ENCODE data around the gene HIF1AN.

The HIF1AN gene

GRCh38 chr10:100535715-100536353 lies at the start of gene HIF1AN:
TSS of gene HIF1AN (plus strand) at chr10:100535943. CDS start at chr10:100535959, 16 bp downstream.
- DNase-seq: peak; percentile 89 to 93

GRCh38 chr10:100487529-100487928 lies 48.2 kb upstream of the HIF1AN start:
- no peak for DNase-seq

GRCh38 chr10:100489396-100489795 lies 46.3 kb upstream of the HIF1AN start:
- no peak for DNase-seq

- no peak for DNase-seq
These were observed 45.2 kb upstream of the HIF1AN start for GRCh38 chr10:100490531-100490930.

GRCh38 chr10:100496567-100496966 lies 39.2 kb upstream of the HIF1AN start:
- no peak for DNase-seq

GRCh38 chr10:100498059-100498458 lies 37.7 kb upstream of the HIF1AN start:
- no peak for DNase-seq

- no peak for DNase-seq
These were observed 34.3 kb upstream of the HIF1AN start for GRCh38 chr10:100501423-100501822.

- DNase-seq: no peak
These were observed 32.7 kb upstream of the HIF1AN start for GRCh38 chr10:100502926-100503494.

GRCh38 chr10:100504096-100504495 lies 31.6 kb upstream of the HIF1AN start:
- no peak for DNase-seq

GRCh38 chr10:100505164-100505563 lies 30.6 kb upstream of the HIF1AN start:
- no peak for DNase-seq

GRCh38 chr10:100506596-100507356 lies 29.0 kb upstream of the HIF1AN start:
- DNase-seq: no peak

GRCh38 chr10:100507357-100507732 lies 28.4 kb upstream of the HIF1AN start:
- no peak for DNase-seq

- DNase-seq: no peak
These were observed 27.5 kb upstream of the HIF1AN start for GRCh38 chr10:100508266-100508665.

GRCh38 chr10:100508691-100509150 lies 27.0 kb upstream of the HIF1AN start:
- DNase-seq: peak; percentile 37 to 54

- no peak for DNase-seq
These were observed 26.4 kb upstream of the HIF1AN start for GRCh38 chr10:100509241-100509840.

GRCh38 chr10:100510533-100511308 lies 25.0 kb upstream of the HIF1AN start:
- DNase-seq: peak; percentile 72 to 74

- no peak for DNase-seq
These were observed 20.1 kb upstream of the HIF1AN start for GRCh38 chr10:100515612-100516011.

- DNase-seq: peak in 1 of 2 experiments; percentile 13
These were observed 18.9 kb upstream of the HIF1AN start for GRCh38 chr10:100516847-100517246.

GRCh38 chr10:100518761-100519241 lies 16.9 kb upstream of the HIF1AN start:
- peak; percentile 35 to 46 for DNase-seq

- DNase-seq: no peak
These were observed 16.3 kb upstream of the HIF1AN start, which contains the start of gene SEC31B for GRCh38 chr10:100519311-100520051. TSS of gene SEC31B (minus strand) at chr10:100519861. CDS start at chr10:100516952, 2,909 bp downstream.

- no peak for DNase-seq
These were observed 14.9 kb upstream of the HIF1AN start for GRCh38 chr10:100520811-100521210.
